GM06990 (cell line): ENCODE results near the gene SPATA31D4.

ENCODE experiments used
- DNase-seq: peaks from one replicate; pipeline ENCODE4 v3.0.0-alpha.2; 2011; ENCODE audit not compliant: insufficient read length; ENCODE audit errors: extremely low read depth
- H3K27me3 ChIP-seq: replicated peaks from 2 replicates; pipeline ENCODE4 v1.6.0; 2011; ENCODE audit warnings: low read length; ENCODE audit not compliant: control insufficient read depth, insufficient read depth
- H3K36me3 ChIP-seq: 2 replicates; pipeline ENCODE4 v1.5.1; 2011; ENCODE audit warnings: low read length; ENCODE audit not compliant: control insufficient read depth, insufficient read depth
- H3K4me3 ChIP-seq: replicated peaks from 2 replicates; pipeline ENCODE4 v1.5.1; 2011; ENCODE audit warnings: low read depth, mild to moderate bottlenecking, control low read depth, low read length
- CTCF ChIP-seq: IDR thresholded peaks from 2 replicates; pipeline ENCODE4 v1.5.1; 2011; ENCODE audit warnings: low read length, control low read depth, mild to moderate bottlenecking, inconsistent platforms; ENCODE audit not compliant: insufficient read depth, poor library complexity, severe bottlenecking

The SPATA31D4 gene

GRCh38 chr9:81974764-81975163, 46.5 kb downstream of the SPATA31D4 start:
- no peaks in the 10 kb centered on the region for H3K27me3 ChIP-seq
- H3K36me3 ChIP-seq = no peaks in the 10 kb centered on the region
- H3K4me3 ChIP-seq = no peak overlapping the region
- TF ChIP-seq CTCF = no peak
- no peak for DNase-seq

- Histone ChIP-seq H3K4me3 (no peak overlapping the region), H3K27me3 (no peaks in the 10 kb centered on the region), H3K36me3 (no peaks in the 10 kb centered on the region)
- DNase-seq = no peak
- no peak for TF ChIP-seq CTCF
Observed at GRCh38 chr9:81976351-81976750, 48.1 kb downstream of the SPATA31D4 start.

- no peak overlapping the region for H3K4me3 ChIP-seq
- DNase-seq = no peak
- TF ChIP-seq CTCF = no peak
- H3K36me3 ChIP-seq = no peaks in the 10 kb centered on the region
- no peaks in the 10 kb centered on the region for H3K27me3 ChIP-seq
Observed at GRCh38 chr9:81979196-81979595, 51.0 kb downstream of the SPATA31D4 start.

GRCh38 chr9:81980568-81980967, 52.3 kb downstream of the SPATA31D4 start:
- TF ChIP-seq CTCF = no peak
- DNase-seq = no peak
- no peak overlapping the region for H3K4me3 ChIP-seq
- no peaks in the 10 kb centered on the region for H3K36me3 ChIP-seq
- H3K27me3 ChIP-seq = no peaks in the 10 kb centered on the region

- TF ChIP-seq CTCF = no peak
- Histone ChIP-seq H3K27me3 (no peaks in the 10 kb centered on the region), H3K36me3 (no peaks in the 10 kb centered on the region), H3K4me3 (no peak overlapping the region)
- DNase-seq = no peak
Observed at GRCh38 chr9:81981883-81982282, 53.7 kb downstream of the SPATA31D4 start.
